ENCODE data around the gene MATCAP1. TPM values are rescaled to one million over a fixed set of nuclear protein-coding genes. Genes with fewer than 3 reads are reported as not detected.

The MATCAP1 gene
- total RNA-seq, 1 experiment from 2014 or later: 40.8 TPM

DNA sequence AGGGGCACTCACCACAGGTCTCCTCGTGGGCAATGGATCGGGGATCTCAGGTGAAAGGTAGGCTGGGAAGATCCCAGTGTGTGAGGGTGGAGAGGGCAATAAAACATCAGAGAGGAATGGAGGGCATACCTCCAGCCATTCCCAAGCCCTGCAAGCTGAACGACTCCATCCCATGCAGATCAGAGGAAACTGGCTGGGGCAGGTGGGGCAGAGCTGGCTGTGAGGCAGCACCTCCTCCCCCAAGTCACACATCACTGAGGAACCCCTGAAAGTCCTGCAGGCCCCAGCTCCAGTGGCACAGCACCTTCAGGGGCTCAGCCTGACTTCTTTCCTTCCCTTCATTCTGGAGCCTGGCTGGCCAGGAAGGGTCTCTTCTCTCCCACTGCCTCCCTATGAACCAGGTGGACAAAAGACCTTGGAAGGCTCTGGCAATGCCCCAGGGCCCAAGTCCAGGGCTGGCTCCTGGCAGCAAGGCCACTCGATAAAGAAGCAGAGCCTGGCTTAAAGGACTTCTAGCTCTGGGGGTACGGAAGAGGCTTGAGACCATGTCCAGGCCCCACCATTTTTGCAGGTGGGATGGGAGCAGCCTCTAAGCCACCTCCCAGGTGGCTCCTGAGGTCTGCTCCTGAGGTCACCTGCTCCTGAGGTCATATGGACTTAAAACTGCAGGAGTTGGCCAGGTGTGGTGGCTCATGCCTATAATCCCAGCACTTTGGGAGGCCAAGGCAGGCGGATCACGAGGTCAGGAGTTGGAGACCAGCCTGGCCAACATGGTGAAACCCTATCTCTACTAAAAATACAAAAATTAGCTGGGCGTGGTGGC lies 29.6 kb upstream of the MATCAP1 start:
- H3K27me3 Mint-ChIP-seq (ENCODE audit: low read depth): peaks cover 40% of the 10 kb centered on the region
- H3K27ac Mint-ChIP-seq: no peak overlapping the region
- ChIA-PET POLR2A (no interaction called here), CTCF (interaction anchor here (1.6 to 9.1 kb wide), 2 partner anchors 15 to 58 kb away, joined by 3 to 65 read pairs; partner anchors contain the start of gene ELMO3)
- TF ChIP-seq, protein P1, sequence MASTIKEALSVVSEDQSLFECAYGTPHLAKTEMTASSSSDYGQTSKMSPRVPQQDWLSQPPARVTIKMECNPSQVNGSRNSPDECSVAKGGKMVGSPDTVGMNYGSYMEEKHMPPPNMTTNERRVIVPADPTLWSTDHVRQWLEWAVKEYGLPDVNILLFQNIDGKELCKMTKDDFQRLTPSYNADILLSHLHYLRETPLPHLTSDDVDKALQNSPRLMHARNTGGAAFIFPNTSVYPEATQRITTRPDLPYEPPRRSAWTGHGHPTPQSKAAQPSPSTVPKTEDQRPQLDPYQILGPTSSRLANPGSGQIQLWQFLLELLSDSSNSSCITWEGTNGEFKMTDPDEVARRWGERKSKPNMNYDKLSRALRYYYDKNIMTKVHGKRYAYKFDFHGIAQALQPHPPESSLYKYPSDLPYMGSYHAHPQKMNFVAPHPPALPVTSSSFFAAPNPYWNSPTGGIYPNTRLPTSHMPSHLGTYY (CRISPR knock-in tag; IDR thresholded peaks at IDR 0.05): no peak
- no peak for TF ChIP-seq NFE2L1 (CRISPR knock-in tag; IDR thresholded peaks at IDR 0.05)
- no peak for TF ChIP-seq MXD4 (CRISPR knock-in tag; IDR thresholded peaks at IDR 0.05; ENCODE audit: borderline replicate concordance)
- no peak for ATAC-seq
- DNase-seq (ENCODE audit: low spot score): no peak
- H3K9me3 Mint-ChIP-seq: no peaks in the 10 kb centered on the region
- H3K4me3 Mint-ChIP-seq: no peak overlapping the region
- H3K36me3 Mint-ChIP-seq: no peaks in the 10 kb centered on the region
- H3K4me1 Mint-ChIP-seq: no peaks in the 10 kb centered on the region

DNA sequence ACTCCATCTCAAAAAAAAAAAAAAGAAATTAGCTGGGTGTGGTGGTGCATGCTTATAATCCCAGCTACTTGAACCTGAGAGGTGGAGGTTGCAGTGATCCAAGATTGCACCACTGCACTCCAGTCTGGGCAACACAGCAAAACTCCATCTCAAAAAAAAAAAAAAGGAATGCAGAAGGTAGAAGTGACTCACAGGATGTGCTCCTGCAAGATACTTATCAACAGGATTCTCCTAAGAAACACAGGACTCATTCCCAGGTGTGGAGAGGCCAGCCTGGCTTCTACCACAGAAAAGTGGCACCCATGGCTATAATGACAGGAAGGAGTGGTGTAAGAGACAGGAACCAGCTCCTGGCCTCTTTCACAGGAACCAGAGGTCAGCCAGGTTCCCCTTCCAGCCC lies 29.0 kb upstream of the MATCAP1 start:
- H3K4me1 Mint-ChIP-seq: no peaks in the 10 kb centered on the region
- H3K4me3 Mint-ChIP-seq: no peak overlapping the region
- peaks cover 38% of the 10 kb centered on the region for H3K27me3 Mint-ChIP-seq (ENCODE audit: low read depth)
- no peaks in the 10 kb centered on the region for H3K9me3 Mint-ChIP-seq
- no peak for DNase-seq (ENCODE audit: low spot score)
- TF ChIP-seq, protein P2, sequence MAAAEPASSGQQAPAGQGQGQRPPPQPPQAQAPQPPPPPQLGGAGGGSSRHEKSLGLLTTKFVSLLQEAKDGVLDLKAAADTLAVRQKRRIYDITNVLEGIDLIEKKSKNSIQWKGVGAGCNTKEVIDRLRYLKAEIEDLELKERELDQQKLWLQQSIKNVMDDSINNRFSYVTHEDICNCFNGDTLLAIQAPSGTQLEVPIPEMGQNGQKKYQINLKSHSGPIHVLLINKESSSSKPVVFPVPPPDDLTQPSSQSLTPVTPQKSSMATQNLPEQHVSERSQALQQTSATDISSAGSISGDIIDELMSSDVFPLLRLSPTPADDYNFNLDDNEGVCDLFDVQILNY (CRISPR knock-in tag; IDR thresholded peaks at IDR 0.05): no peak
- TF ChIP-seq ZNF263 (CRISPR knock-in tag; IDR thresholded peaks at IDR 0.05; ENCODE audit: low read depth): no peak
- TF ChIP-seq ZNF396 (CRISPR knock-in tag; IDR thresholded peaks at IDR 0.05; ENCODE audit: borderline replicate concordance): no peak
- no peak for TF ChIP-seq ZNF138 (CRISPR knock-in tag; conservative IDR thresholded peaks at IDR 0.05)
- no peak for TF ChIP-seq ESRRA (CRISPR knock-in tag; IDR thresholded peaks at IDR 0.05; ENCODE audit: borderline replicate concordance)
- TF ChIP-seq, protein P3, sequence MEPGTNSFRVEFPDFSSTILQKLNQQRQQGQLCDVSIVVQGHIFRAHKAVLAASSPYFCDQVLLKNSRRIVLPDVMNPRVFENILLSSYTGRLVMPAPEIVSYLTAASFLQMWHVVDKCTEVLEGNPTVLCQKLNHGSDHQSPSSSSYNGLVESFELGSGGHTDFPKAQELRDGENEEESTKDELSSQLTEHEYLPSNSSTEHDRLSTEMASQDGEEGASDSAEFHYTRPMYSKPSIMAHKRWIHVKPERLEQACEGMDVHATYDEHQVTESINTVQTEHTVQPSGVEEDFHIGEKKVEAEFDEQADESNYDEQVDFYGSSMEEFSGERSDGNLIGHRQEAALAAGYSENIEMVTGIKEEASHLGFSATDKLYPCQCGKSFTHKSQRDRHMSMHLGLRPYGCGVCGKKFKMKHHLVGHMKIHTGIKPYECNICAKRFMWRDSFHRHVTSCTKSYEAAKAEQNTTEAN (CRISPR knock-in tag; IDR thresholded peaks at IDR 0.05): no peak
- TF ChIP-seq, protein P4, sequence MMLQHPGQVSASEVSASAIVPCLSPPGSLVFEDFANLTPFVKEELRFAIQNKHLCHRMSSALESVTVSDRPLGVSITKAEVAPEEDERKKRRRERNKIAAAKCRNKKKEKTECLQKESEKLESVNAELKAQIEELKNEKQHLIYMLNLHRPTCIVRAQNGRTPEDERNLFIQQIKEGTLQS (CRISPR knock-in tag; conservative IDR thresholded peaks at IDR 0.05): no peak
- TF ChIP-seq, protein P5, sequence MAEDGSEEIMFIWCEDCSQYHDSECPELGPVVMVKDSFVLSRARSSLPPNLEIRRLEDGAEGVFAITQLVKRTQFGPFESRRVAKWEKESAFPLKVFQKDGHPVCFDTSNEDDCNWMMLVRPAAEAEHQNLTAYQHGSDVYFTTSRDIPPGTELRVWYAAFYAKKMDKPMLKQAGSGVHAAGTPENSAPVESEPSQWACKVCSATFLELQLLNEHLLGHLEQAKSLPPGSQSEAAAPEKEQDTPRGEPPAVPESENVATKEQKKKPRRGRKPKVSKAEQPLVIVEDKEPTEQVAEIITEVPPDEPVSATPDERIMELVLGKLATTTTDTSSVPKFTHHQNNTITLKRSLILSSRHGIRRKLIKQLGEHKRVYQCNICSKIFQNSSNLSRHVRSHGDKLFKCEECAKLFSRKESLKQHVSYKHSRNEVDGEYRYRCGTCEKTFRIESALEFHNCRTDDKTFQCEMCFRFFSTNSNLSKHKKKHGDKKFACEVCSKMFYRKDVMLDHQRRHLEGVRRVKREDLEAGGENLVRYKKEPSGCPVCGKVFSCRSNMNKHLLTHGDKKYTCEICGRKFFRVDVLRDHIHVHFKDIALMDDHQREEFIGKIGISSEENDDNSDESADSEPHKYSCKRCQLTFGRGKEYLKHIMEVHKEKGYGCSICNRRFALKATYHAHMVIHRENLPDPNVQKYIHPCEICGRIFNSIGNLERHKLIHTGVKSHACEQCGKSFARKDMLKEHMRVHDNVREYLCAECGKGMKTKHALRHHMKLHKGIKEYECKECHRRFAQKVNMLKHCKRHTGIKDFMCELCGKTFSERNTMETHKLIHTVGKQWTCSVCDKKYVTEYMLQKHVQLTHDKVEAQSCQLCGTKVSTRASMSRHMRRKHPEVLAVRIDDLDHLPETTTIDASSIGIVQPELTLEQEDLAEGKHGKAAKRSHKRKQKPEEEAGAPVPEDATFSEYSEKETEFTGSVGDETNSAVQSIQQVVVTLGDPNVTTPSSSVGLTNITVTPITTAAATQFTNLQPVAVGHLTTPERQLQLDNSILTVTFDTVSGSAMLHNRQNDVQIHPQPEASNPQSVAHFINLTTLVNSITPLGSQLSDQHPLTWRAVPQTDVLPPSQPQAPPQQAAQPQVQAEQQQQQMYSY (CRISPR knock-in tag; IDR thresholded peaks at IDR 0.05): no peak
- no peak for TF ChIP-seq TCF7 (CRISPR knock-in tag; IDR thresholded peaks at IDR 0.05; ENCODE audit: low read depth)
- TF ChIP-seq, protein P6, sequence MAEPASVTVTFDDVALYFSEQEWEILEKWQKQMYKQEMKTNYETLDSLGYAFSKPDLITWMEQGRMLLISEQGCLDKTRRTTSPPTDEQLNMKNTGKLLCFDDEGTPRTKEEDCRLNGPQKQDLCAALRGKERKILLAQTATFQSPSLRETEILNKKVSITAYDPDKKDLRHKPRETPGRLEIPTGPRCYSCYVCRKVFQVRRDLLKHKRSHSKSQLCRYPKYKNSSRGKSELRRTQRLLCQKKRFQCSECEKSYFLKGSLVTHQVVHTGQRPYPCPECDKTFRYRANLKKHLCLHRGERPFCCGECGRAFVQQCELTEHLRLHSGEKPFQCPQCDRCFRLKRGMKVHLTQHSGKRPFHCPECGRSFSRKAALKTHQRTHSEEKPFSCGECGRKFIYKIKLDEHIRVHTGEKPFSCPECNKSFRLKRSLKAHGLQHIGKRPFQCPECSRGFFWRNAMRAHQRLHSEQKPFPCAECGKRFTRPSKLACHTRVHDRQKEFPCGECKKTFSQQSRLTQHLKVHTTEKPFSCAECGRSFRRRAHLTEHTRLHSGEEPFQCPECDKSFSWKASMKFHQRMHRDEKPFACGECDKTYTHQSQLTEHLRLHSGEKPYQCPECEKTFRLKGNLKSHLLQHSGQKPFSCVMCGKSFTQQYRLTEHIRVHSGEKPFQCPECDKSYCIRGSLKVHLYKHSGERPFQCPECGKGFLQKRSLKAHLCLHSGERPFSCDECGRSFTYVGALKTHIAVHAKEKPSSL (CRISPR knock-in tag; conservative IDR thresholded peaks at IDR 0.05): no peak
- TF ChIP-seq, protein P7, sequence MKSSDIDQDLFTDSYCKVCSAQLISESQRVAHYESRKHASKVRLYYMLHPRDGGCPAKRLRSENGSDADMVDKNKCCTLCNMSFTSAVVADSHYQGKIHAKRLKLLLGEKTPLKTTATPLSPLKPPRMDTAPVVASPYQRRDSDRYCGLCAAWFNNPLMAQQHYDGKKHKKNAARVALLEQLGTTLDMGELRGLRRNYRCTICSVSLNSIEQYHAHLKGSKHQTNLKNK (CRISPR knock-in tag; IDR thresholded peaks at IDR 0.05): no peak
- TF ChIP-seq ZNF232 (CRISPR knock-in tag; IDR thresholded peaks at IDR 0.05): no peak
- TF ChIP-seq NFYB (CRISPR knock-in tag; conservative IDR thresholded peaks at IDR 0.05; ENCODE audit: low read depth): no peak
- no peak for TF ChIP-seq KAT7 (CRISPR knock-in tag; IDR thresholded peaks at IDR 0.05; ENCODE audit: borderline replicate concordance)
- no peak for TF ChIP-seq GABPB1 (CRISPR knock-in tag; IDR thresholded peaks at IDR 0.05)
- H3K36me3 Mint-ChIP-seq: no peaks in the 10 kb centered on the region
- H3K27ac Mint-ChIP-seq: no peak overlapping the region
- ATAC-seq: no peak
- ChIA-PET POLR2A (no interaction called here), CTCF (interaction anchor here (1.0 to 9.1 kb wide), 3 partner anchors 14 to 72 kb away, joined by 3 to 65 read pairs (median 5); partner anchors contain the start of gene ELMO3)

Data from WTC11 (cell line).